ENCODE data around the gene NAA60.
"Not testable (repeated sequence)": the region's sequence is repeated elsewhere in the genome, so short reads cannot be mapped to it uniquely, and the experiment has no call there.

The NAA60 gene

GRCh38 chr16:3471518-3472176 is 28.2 kb downstream of the NAA60 start:
- no peak overlapping the region for H3K27ac Mint-ChIP-seq
- no peak overlapping the region for H3K4me3 Mint-ChIP-seq
- ATAC-seq (replicated peaks) (no peak), DNase-seq (no peak)
- H3K9me3 Mint-ChIP-seq: peaks cover 0 to 10% of the 10 kb centered on the region in 2 donors
- H3K4me1 Mint-ChIP-seq: peaks cover 25 to 49% of the 10 kb centered on the region in 2 donors
- H3K36me3 Mint-ChIP-seq: peaks cover 38 to 55% of the 10 kb centered on the region in 2 donors
- H3K27me3 Mint-ChIP-seq: no peaks in the 10 kb centered on the region

DNA sequence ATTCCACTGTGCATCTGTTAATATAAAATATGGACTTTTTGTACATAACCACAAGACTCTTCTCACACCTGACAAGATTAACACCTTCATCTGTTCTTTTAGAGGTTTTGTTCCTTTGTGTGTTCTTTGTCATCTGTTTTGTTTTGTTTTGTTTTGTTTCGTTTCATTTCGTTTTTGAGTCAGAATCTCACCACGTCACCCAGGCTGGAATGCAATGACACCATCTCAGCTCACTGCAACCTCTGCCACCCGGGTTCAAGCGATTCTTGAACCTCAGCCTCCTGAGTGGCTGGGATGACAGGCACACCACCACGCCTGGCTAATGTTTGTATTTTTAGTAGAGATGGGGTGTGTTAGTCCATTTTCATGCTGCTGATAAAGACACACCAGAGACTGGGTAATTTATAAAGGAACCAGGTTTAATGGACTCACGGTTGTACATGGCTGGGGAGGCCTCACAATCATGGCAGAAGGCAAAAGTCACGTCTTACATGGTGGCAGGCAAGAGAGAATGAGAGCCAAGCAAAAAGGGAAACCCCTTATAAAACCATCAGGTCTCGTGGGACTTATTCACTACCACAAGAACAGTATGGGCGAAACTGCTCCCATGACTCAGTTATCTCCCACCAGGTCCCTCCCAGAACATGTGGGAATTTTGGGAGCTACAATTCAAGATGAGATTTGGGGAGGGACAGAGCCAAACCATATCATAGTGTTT is 29.6 kb downstream of the NAA60 start:
- no peak for DNase-seq
- no peaks in the 10 kb centered on the region for H3K27me3 Mint-ChIP-seq
- H3K4me1 Mint-ChIP-seq: peaks cover 12 to 36% of the 10 kb centered on the region in 2 donors
- H3K9me3 Mint-ChIP-seq: peaks cover 0 to 7% of the 10 kb centered on the region in 2 donors
- H3K4me3 Mint-ChIP-seq: no peak overlapping the region
- ATAC-seq (replicated peaks): no peak
- no peak overlapping the region for H3K27ac Mint-ChIP-seq
- peaks cover 29 to 41% of the 10 kb centered on the region in 2 donors for H3K36me3 Mint-ChIP-seq

- not testable (repeated sequence) for ATAC-seq (replicated peaks); H3K9me3 Mint-ChIP-seq; H3K4me3 Mint-ChIP-seq; H3K27ac Mint-ChIP-seq; DNase-seq; H3K27me3 Mint-ChIP-seq
- Mint-ChIP-seq H3K36me3 (peaks cover 29 to 42% of the 10 kb centered on the region in 2 donors), H3K4me1 (peaks cover 9 to 30% of the 10 kb centered on the region in 2 donors)
Measured at GRCh38 chr16:3473596-3473943, 30.1 kb downstream of the NAA60 start.

DNA sequence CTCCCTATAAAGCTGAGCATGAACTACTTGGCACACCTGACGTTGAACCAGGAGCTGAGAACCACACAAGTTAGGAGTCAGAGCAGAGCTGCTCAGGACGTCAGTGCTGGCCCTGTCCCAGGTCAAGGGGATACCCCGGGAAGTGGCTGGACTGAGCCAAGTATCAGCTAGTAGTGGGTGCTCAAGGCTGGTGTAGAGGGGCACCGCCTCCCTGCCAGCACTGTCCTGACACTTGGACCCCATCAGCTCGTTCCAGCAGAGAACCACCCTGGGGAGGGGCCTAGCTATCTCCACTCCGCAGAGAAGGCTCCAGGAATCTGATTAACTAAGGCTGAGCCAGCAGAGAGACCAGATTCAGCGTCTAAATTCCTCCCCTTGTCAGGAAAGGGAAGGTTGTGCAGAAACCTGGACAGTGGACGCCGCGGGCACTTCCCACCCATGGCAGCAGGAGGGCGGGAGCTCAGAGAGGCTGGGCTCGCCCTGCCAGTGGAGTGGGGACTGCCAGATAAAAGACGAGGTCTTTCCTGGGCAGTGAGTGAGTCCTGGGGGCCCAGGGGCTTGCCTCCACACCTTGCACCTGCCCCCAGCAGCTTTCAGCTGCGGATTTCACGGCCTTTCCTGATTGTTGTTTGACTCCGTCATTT is 30.8 kb downstream of the NAA60 start:
- peaks cover 31 to 44% of the 10 kb centered on the region in 2 donors for H3K36me3 Mint-ChIP-seq
- H3K4me1 Mint-ChIP-seq: peaks cover 9 to 27% of the 10 kb centered on the region in 2 donors
- ATAC-seq (replicated peaks): no peak
- DNase-seq: no peak
- no peak overlapping the region for H3K27ac Mint-ChIP-seq
- H3K9me3 Mint-ChIP-seq: peaks cover 0 to 7% of the 10 kb centered on the region in 2 donors
- H3K27me3 Mint-ChIP-seq: no peaks in the 10 kb centered on the region
- H3K4me3 Mint-ChIP-seq: no peak overlapping the region

DNA sequence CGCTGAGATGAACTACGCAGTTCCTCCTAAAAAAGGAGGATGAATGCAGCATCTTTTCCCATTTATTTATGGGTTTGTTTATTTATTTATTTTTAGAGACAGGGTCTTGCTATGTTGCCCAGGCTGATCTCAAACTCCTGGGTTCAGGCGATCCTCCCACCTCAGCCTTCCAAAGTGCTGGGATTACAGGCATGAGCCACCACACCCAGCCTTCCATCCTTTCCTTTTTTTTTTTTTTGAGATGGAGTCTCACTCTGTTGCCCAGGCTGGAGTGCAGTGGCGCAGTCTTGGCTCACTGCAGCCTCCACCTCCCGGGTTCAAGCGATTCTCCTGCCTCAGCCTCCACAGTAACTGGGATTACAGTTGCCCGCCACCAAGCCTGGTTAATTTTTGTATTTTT is 31.4 kb downstream of the NAA60 start:
- peaks cover 14 to 25% of the 10 kb centered on the region in 2 donors for H3K4me1 Mint-ChIP-seq
- not testable (repeated sequence) for H3K27ac Mint-ChIP-seq; H3K9me3 Mint-ChIP-seq; DNase-seq; ATAC-seq (replicated peaks); H3K4me3 Mint-ChIP-seq; H3K27me3 Mint-ChIP-seq
- peaks cover 31 to 49% of the 10 kb centered on the region in 2 donors for H3K36me3 Mint-ChIP-seq

GRCh38 chr16:3475604-3476375 is 32.3 kb downstream of the NAA60 start:
- Mint-ChIP-seq H3K4me1 (peaks cover 14 to 18% of the 10 kb centered on the region in 2 donors), H3K4me3 (no peak overlapping the region), H3K9me3 (peaks cover 0 to 7% of the 10 kb centered on the region in 2 donors), H3K27me3 (no peaks in the 10 kb centered on the region), H3K27ac (peak overlapping the region; percentile 60), H3K36me3 (peaks cover 32 to 48% of the 10 kb centered on the region in 2 donors)
- ATAC-seq (replicated peaks): no peak
- no peak for DNase-seq

GRCh38 chr16:3476409-3476808 is 32.9 kb downstream of the NAA60 start:
- DNase-seq (no peak), ATAC-seq (replicated peaks) (no peak)
- H3K27me3 Mint-ChIP-seq: no peaks in the 10 kb centered on the region
- H3K4me3 Mint-ChIP-seq: no peak overlapping the region
- H3K9me3 Mint-ChIP-seq: peaks cover 0 to 7% of the 10 kb centered on the region in 2 donors
- H3K36me3 Mint-ChIP-seq: peaks cover 38 to 50% of the 10 kb centered on the region in 2 donors
- H3K4me1 Mint-ChIP-seq: peaks cover 14 to 15% of the 10 kb centered on the region in 2 donors
- H3K27ac Mint-ChIP-seq: no peak overlapping the region

GRCh38 chr16:3478242-3478925 is 34.9 kb downstream of the NAA60 start:
- DNase-seq (no peak), ATAC-seq (replicated peaks) (no peak)
- Mint-ChIP-seq H3K36me3 (peaks cover 37 to 52% of the 10 kb centered on the region in 2 donors), H3K27me3 (no peaks in the 10 kb centered on the region), H3K27ac (no peak overlapping the region), H3K4me3 (no peak overlapping the region), H3K4me1 (peaks cover 10 to 11% of the 10 kb centered on the region in 2 donors), H3K9me3 (peaks cover 0 to 1% of the 10 kb centered on the region in 2 donors)

GRCh38 chr16:3479654-3480216 is 36.3 kb downstream of the NAA60 start:
- Mint-ChIP-seq H3K36me3 (peaks cover 44 to 61% of the 10 kb centered on the region in 2 donors), H3K4me3 (no peak overlapping the region), H3K9me3 (no peaks in the 10 kb centered on the region), H3K27me3 (no peaks in the 10 kb centered on the region), H3K27ac (no peak overlapping the region), H3K4me1 (peaks cover 9 to 11% of the 10 kb centered on the region in 2 donors)
- ATAC-seq (replicated peaks) (peak in 1 of 2 donors; percentile 34), DNase-seq (no peak)

DNA sequence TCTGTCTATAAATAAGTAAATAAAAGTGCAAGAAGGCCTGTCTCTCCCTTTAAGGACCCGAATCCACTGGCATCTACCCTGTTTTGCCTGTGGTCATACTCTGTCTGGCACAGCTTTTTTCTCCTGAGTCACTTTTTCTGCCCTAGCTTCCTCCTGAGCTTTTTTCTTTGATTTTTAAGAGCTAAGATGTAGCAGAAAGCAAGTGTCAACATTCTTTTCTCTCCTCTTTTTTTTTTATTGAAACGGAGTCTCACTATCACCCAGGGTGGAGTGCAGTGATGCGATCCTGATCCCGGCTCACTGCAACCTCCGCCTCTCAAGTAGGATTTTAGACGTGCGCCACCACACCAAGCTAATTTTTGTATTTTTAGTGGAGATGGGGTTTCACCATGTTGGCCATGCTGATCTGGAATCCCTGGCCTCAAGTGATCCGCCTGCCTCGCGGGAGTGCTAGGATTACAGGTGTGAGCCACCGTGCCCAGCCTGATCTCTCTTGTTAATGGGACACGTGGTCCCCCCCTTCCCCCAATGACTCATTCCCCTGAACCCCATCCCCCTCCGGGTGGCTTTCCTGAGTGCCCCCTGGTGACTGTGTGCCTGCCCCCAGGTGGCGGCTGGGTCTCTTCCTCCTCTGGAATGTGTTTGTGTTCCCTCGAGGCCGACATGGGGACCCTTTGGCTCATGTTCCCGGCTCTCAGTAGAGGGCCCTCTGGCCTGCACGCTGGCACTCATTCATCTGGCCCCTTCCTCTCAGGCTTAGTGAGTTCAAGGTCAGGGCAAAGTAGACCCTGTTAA is 37.6 kb downstream of the NAA60 start:
- peaks cover 0 to 6% of the 10 kb centered on the region in 2 donors for H3K4me1 Mint-ChIP-seq
- peak overlapping the region; percentile 65 for H3K27ac Mint-ChIP-seq

GRCh38 chr16:3481696-3482658 is 38.5 kb downstream of the NAA60 start:
- peak overlapping the region; percentile 65 for H3K27ac Mint-ChIP-seq
- peaks cover 51 to 59% of the 10 kb centered on the region in 2 donors for H3K36me3 Mint-ChIP-seq
- no peak overlapping the region for H3K4me3 Mint-ChIP-seq
- DNase-seq: no peak
- no peaks in the 10 kb centered on the region for H3K27me3 Mint-ChIP-seq
- no peak for ATAC-seq (replicated peaks)
- H3K9me3 Mint-ChIP-seq: no peaks in the 10 kb centered on the region
- H3K4me1 Mint-ChIP-seq: peaks cover 0 to 6% of the 10 kb centered on the region in 2 donors

More for the DNA sequence above, 37.6 kb downstream of the NAA60 start:
- no peak for ATAC-seq (replicated peaks)
- Mint-ChIP-seq H3K9me3 (no peaks in the 10 kb centered on the region), H3K4me3 (no peak overlapping the region), H3K27me3 (no peaks in the 10 kb centered on the region), H3K36me3 (peaks cover 46 to 55% of the 10 kb centered on the region in 2 donors)
- no peak for DNase-seq

DNA sequence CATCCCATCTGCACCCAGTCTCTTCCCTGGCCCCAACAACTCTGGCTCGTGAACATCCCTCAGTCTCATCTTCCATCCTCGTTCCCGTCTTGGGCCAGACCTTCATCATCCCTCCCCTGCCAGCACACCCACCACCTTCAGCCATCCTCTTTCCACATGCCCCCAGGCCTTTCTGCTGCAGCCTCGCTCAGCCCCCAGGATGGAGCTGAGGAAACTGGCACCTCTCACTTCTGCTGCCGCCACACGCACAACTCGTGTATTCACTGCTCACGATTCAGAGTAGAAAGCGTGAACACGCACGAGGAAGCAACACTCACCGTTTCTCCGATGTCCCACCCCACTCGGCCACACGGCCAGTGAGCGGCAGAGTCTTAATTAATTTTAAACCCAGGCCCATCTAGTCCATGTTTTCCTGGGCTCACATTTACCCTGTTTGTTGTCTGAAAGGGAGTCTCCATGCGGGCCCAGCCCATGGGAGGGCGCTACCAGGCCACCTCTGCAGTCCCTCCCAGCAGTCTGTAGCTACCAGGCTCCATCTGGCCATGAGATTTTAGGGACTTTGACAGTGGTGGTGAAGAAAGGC is 39.3 kb downstream of the NAA60 start:
- peaks cover 54 to 65% of the 10 kb centered on the region in 2 donors for H3K36me3 Mint-ChIP-seq
- H3K27ac Mint-ChIP-seq: peak overlapping the region; percentile 10
- H3K9me3 Mint-ChIP-seq: no peaks in the 10 kb centered on the region
- ATAC-seq (replicated peaks): no peak
- DNase-seq: no peak
- no peak overlapping the region for H3K4me3 Mint-ChIP-seq
- H3K4me1 Mint-ChIP-seq: peaks cover 0 to 6% of the 10 kb centered on the region in 2 donors
- no peaks in the 10 kb centered on the region for H3K27me3 Mint-ChIP-seq

All from stimulated activated naive B cell treated with anti-CD40 and anti-IgM and Interleukin-4, amounts not matched to agents 10 μg/mL and 1 μg/mL and 100 μg/mL, for 72 hours (primary cell).